ENCODE results near the gene TGIF1.
"Not testable (repeated sequence)": the region's sequence is repeated elsewhere in the genome, so short reads cannot be mapped to it uniquely, and the experiment has no call there.

The TGIF1 gene

GRCh38 chr18:3450012-3450798 is at the start of gene TGIF1:
Gene TGIF1, plus strand, starts transcription at chr18:3450172. Its CDS starts 318 bp downstream, at chr18:3450490.
- DNase-seq (ENCODE audit: low read depth in 2 of 2): peak in 1 of 2 donors; percentile 47

- DNase-seq (ENCODE audit: low read depth in 2 of 2): no peak
Measured at GRCh38 chr18:3400567-3401296, 49.2 kb upstream of the TGIF1 start.

GRCh38 chr18:3401669-3402620 is 48.0 kb upstream of the TGIF1 start:
- DNase-seq (ENCODE audit: low read depth in 2 of 2): no peak

- DNase-seq (ENCODE audit: low read depth in 2 of 2): no peak
Measured at GRCh38 chr18:3402982-3403451, 47.0 kb upstream of the TGIF1 start.

- no peak for DNase-seq (ENCODE audit: low read depth in 2 of 2)
Measured at GRCh38 chr18:3405713-3406112, 44.3 kb upstream of the TGIF1 start.

GRCh38 chr18:3408107-3408506 is 41.9 kb upstream of the TGIF1 start:
- no peak for DNase-seq (ENCODE audit: low read depth in 2 of 2)

- DNase-seq (ENCODE audit: low read depth in 2 of 2): no peak
Measured at GRCh38 chr18:3409811-3410210, 40.2 kb upstream of the TGIF1 start.

GRCh38 chr18:3410273-3410672 is 39.7 kb upstream of the TGIF1 start:
- DNase-seq (ENCODE audit: low read depth in 2 of 2): no peak

- DNase-seq (ENCODE audit: low read depth in 2 of 2): not testable (repeated sequence)
Measured at GRCh38 chr18:3410876-3411275, 39.1 kb upstream of the TGIF1 start.

GRCh38 chr18:3411327-3411726 is 38.6 kb upstream of the TGIF1 start:
- DNase-seq (ENCODE audit: low read depth in 2 of 2): no peak

GRCh38 chr18:3411854-3412268 is 38.1 kb upstream of the TGIF1 start:
- no peak for DNase-seq (ENCODE audit: low read depth in 2 of 2)

GRCh38 chr18:3412528-3412927 is 37.4 kb upstream of the TGIF1 start:
- DNase-seq (ENCODE audit: low read depth in 2 of 2): not testable (repeated sequence)

- DNase-seq (ENCODE audit: low read depth in 2 of 2): no peak
Measured at GRCh38 chr18:3415110-3415509, 34.9 kb upstream of the TGIF1 start.

GRCh38 chr18:3418083-3418482 is 31.9 kb upstream of the TGIF1 start:
- no peak for DNase-seq (ENCODE audit: low read depth in 2 of 2)

GRCh38 chr18:3420919-3421279 is 29.1 kb upstream of the TGIF1 start:
- DNase-seq (ENCODE audit: low read depth in 2 of 2): no peak

GRCh38 chr18:3422905-3423304 is 27.1 kb upstream of the TGIF1 start:
- DNase-seq (ENCODE audit: low read depth in 2 of 2): no peak

GRCh38 chr18:3424280-3424890 is 25.6 kb upstream of the TGIF1 start:
- no peak for DNase-seq (ENCODE audit: low read depth in 2 of 2)

- DNase-seq (ENCODE audit: low read depth in 2 of 2): no peak
Measured at GRCh38 chr18:3425030-3425429, 24.9 kb upstream of the TGIF1 start.

GRCh38 chr18:3425446-3425845 is 24.5 kb upstream of the TGIF1 start:
- DNase-seq (ENCODE audit: low read depth in 2 of 2): no peak

GRCh38 chr18:3426074-3426473 is 23.9 kb upstream of the TGIF1 start:
- no peak for DNase-seq (ENCODE audit: low read depth in 2 of 2)

GRCh38 chr18:3427944-3428343 is 22.0 kb upstream of the TGIF1 start:
- DNase-seq (ENCODE audit: low read depth in 2 of 2): no peak
